Measurements from ENCODE around the gene DPM2.

GRCh38 chr9:127946728-127947127 is 9.1 kb upstream of the DPM2 start:
- TF ChIP-seq CTCF (conservative IDR thresholded peaks at IDR 0.05; ENCODE audit: low read depth in 2 of 2) (no peak), EZH2 (IDR thresholded peaks at IDR 0.05; ENCODE audit: low read depth, unreplicated experiment) (no peak), POLR2AphosphoS5 (IDR thresholded peaks at IDR 0.05; ENCODE audit: low read depth) (no peak), EZH2phosphoT487 (IDR thresholded peaks at IDR 0.05; ENCODE audit: unreplicated experiment) (no peak), JUNB (IDR thresholded peaks at IDR 0.05; ENCODE audit: unreplicated experiment) (no peak), REST (IDR thresholded peaks at IDR 0.05; ENCODE audit: unreplicated experiment) (no peak), STAT1 (IDR thresholded peaks at IDR 0.05; ENCODE audit: unreplicated experiment) (no peak)
